OCI-LY3 (cell line): ENCODE results near the gene IL36B.

Experiments used
- EZH2phosphoT487 ChIP-seq: fragments of 200-600 bp; shearing (Covaris generic); IDR thresholded peaks from 2 replicates; pipeline ENCODE4 v1.6.1; 2018; ENCODE audit warnings: antibody characterized with exemption, mixed run types, low read depth
- TF ChIP-seq, protein P1 (sequence below): fragments of 200-600, 300-600 bp; sonication (generic); IDR thresholded peaks from 2 replicates; pipeline ENCODE4 v1.5.1; 2014; ENCODE audit warnings: antibody characterized with exemption, low read length, low read depth

DNA sequence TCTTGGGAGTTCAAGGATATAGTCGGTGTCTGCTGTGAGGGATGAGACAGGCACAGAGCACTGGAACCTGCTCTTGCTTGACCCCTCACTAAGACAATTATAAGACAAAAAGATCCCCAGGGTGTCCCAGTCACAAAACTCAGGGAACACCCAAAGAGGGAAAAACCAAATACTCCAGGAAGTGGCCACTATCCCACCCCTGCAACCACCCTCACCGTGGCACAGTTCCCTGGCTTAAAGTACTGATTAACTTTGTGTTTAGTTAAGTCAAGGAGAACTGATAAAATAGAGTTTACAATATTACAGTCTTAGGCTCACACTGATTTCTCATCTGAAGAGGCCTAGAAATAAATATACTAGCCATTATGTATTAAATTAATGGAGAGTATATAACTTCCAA lies 13.5 kb downstream of the IL36B start:
- TF ChIP-seq, protein P1, sequence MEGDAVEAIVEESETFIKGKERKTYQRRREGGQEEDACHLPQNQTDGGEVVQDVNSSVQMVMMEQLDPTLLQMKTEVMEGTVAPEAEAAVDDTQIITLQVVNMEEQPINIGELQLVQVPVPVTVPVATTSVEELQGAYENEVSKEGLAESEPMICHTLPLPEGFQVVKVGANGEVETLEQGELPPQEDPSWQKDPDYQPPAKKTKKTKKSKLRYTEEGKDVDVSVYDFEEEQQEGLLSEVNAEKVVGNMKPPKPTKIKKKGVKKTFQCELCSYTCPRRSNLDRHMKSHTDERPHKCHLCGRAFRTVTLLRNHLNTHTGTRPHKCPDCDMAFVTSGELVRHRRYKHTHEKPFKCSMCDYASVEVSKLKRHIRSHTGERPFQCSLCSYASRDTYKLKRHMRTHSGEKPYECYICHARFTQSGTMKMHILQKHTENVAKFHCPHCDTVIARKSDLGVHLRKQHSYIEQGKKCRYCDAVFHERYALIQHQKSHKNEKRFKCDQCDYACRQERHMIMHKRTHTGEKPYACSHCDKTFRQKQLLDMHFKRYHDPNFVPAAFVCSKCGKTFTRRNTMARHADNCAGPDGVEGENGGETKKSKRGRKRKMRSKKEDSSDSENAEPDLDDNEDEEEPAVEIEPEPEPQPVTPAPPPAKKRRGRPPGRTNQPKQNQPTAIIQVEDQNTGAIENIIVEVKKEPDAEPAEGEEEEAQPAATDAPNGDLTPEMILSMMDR: no peak
- no peak for TF ChIP-seq EZH2phosphoT487
